H1 (cell line): Measurements from ENCODE around the gene ERGIC3. TPM values are rescaled to one million over a fixed set of nuclear protein-coding genes. Genes with fewer than 3 reads are reported as not detected.

Source experiments
- CTCF ChIA-PET: fragments of 300-600 bp; sonication (Branson Sonifier 250); formaldehyde crosslinking; loops from one replicate; lab custom pipeline; 2021; ENCODE audit not compliant: partially characterized antibody; lab: Charles Lee
- POLR2A ChIA-PET: fragments of 300-600 bp; sonication (Branson Sonifier 250); formaldehyde crosslinking; loops from one replicate; lab custom pipeline; 2021; ENCODE audit warnings: inconsistent platforms; ENCODE audit not compliant: partially characterized antibody; lab: Charles Lee
- DNase-seq, 2 experiments: peaks; one replicate each; pipeline versions ENCODE4 v3.0.0 to v3.0.0-alpha.2; 2010 to 2022; ENCODE audit warnings: low spot score in 2 of 2, low read depth in 1 of 2, mixed read lengths in 1 of 2
- FAIRE-seq: peaks from 2 replicates; lab custom pipeline; 2011; peaks lifted over from hg19 to GRCh38; lab: Jason Lieb, UNC
- H2AFZ ChIP-seq: 2 replicates; pipeline ENCODE4 v1.8.1; 2012; ENCODE audit warnings: low read length, inconsistent platforms
- H2AK5ac ChIP-seq: 2 replicates; pipeline ENCODE4 v1.6.1; 2013; ENCODE audit warnings: low read depth, low read length
- H2BK120ac ChIP-seq: replicated peaks from 2 replicates; pipeline ENCODE3; 2013; ENCODE audit warnings: low read depth, low read length, inconsistent platforms
- H2BK12ac ChIP-seq: 2 replicates; pipeline ENCODE4 v1.6.1; 2013; ENCODE audit warnings: low read depth, low read length
- H2BK15ac ChIP-seq: 2 replicates; pipeline ENCODE4 v1.6.1; 2013; ENCODE audit warnings: low read length
- H2BK20ac ChIP-seq: 2 replicates; pipeline ENCODE4 v1.6.1; 2013; ENCODE audit warnings: low read length
- H2BK5ac ChIP-seq: 2 replicates; pipeline ENCODE4 v1.6.1; 2013; ENCODE audit warnings: low read depth, low read length
- H3K14ac ChIP-seq: 2 replicates; pipeline ENCODE4 v1.6.1; 2013; ENCODE audit warnings: inconsistent platforms; ENCODE audit not compliant: insufficient read length
- H3K18ac ChIP-seq: 2 replicates; pipeline ENCODE4 v1.6.1; 2013; ENCODE audit warnings: low read length; ENCODE audit errors: extremely low read depth
- H3K23ac ChIP-seq: 2 replicates; pipeline ENCODE4 v1.6.1; 2013; ENCODE audit warnings: inconsistent platforms; ENCODE audit not compliant: insufficient read length
- H3K23me2 ChIP-seq: 2 replicates; pipeline ENCODE4 v1.6.1; 2013; ENCODE audit warnings: low read depth, low read length
- H3K27ac ChIP-seq: 2 replicates; pipeline ENCODE4 v1.6.1; 2011; ENCODE audit warnings: low read depth, low read length, inconsistent platforms
- H3K27me3 ChIP-seq, 4 experiments: replicated peaks in 1 of 4; 1 replicate in 1 of 4; 2 replicates in 3 of 4; pipeline versions ENCODE4 v1.6.1 to v1.8.1; 2011 to 2013; ENCODE audit warnings: low read length in 3 of 4, mild to moderate bottlenecking in 3 of 4, inconsistent platforms in 2 of 4, mixed read lengths in 2 of 4, moderate library complexity in 1 of 4; ENCODE audit not compliant: control insufficient read depth in 3 of 4, insufficient read depth in 3 of 4; ENCODE audit errors: extremely low read depth in 1 of 4
- H3K36me3 ChIP-seq, 4 experiments: 2 replicates each; pipeline versions ENCODE4 v1.6.1 to v1.8.1; 2011 to 2013; ENCODE audit warnings: mild to moderate bottlenecking in 4 of 4, low read length in 3 of 4, moderate library complexity in 2 of 4, control low read depth in 1 of 4, inconsistent platforms in 1 of 4; ENCODE audit not compliant: insufficient read depth in 4 of 4, control insufficient read depth in 2 of 4
- H3K4ac ChIP-seq: replicated peaks from 2 replicates; pipeline ENCODE3; 2013; ENCODE audit warnings: low read length, low read depth, mixed read lengths, inconsistent platforms; ENCODE audit not compliant: insufficient read length
- H3K4me1 ChIP-seq, 4 experiments: replicated peaks in 1 of 4; 1 replicate in 1 of 4; 2 replicates in 3 of 4; pipeline versions ENCODE4 v1.6.1 to v1.8.1; 2011 to 2013; ENCODE audit warnings: low read length in 3 of 4, inconsistent platforms in 2 of 4, mixed read lengths in 1 of 4; ENCODE audit not compliant: insufficient read depth in 4 of 4, control insufficient read depth in 3 of 4
- H3K4me2 ChIP-seq, 2 experiments: 2 replicates each; pipeline versions ENCODE4 v1.6.1 to v1.8.1; 2011 to 2013; ENCODE audit warnings: low read depth in 2 of 2, low read length in 2 of 2, control low read depth in 1 of 2, inconsistent platforms in 1 of 2, mild to moderate bottlenecking in 1 of 2; ENCODE audit not compliant: insufficient read depth in 1 of 2
- H3K4me3 ChIP-seq, 4 experiments: fragments of 200-600, 300-600 bp in 1 of 4; sonication (generic), shearing (Covaris generic), sonication (Bioruptor Twin) in 1 of 4; 2 replicates each; pipeline versions ENCODE4 v1.5.1 to v1.8.1; 2011 to 2016; ENCODE audit warnings: low read length in 4 of 4, low read depth in 3 of 4, control low read depth in 2 of 4, inconsistent platforms in 2 of 4, mild to moderate bottlenecking in 2 of 4, mixed read lengths in 1 of 4, moderate library complexity in 1 of 4; ENCODE audit not compliant: insufficient read depth in 2 of 4; ENCODE audit errors: extremely low read depth in 1 of 4
- H3K56ac ChIP-seq: replicated peaks from 2 replicates; pipeline ENCODE3; 2013; ENCODE audit warnings: low read depth, mild to moderate bottlenecking, mixed read lengths, low read length, inconsistent platforms; ENCODE audit not compliant: insufficient read length
- H3K79me1 ChIP-seq: 2 replicates; pipeline ENCODE4 v1.6.1; 2013; ENCODE audit warnings: low read depth, low read length, control low read depth
- H3K79me2 ChIP-seq, 2 experiments: 2 replicates each; pipeline versions ENCODE4 v1.6.1 to v1.8.1; 2012 to 2013; ENCODE audit warnings: low read length in 2 of 2, mild to moderate bottlenecking in 2 of 2, inconsistent platforms in 1 of 2; ENCODE audit not compliant: insufficient read depth in 2 of 2, control insufficient read depth in 1 of 2
- H3K9ac ChIP-seq, 4 experiments: replicated peaks in 1 of 4; 1 replicate in 1 of 4; 2 replicates in 3 of 4; pipeline versions ENCODE4 v1.6.1 to v1.8.1; 2011 to 2013; ENCODE audit warnings: low read depth in 3 of 4, low read length in 3 of 4, control low read depth in 2 of 4, mild to moderate bottlenecking in 2 of 4, moderate library complexity in 2 of 4, inconsistent platforms in 1 of 4; ENCODE audit errors: extremely low read depth in 1 of 4
- H3K9me3 ChIP-seq, 2 experiments: 2 replicates each; pipeline versions ENCODE4 v1.6.1 to v1.8.1; 2012 to 2013; ENCODE audit warnings: mild to moderate bottlenecking in 2 of 2, moderate library complexity in 2 of 2, control low read depth in 1 of 2, inconsistent platforms in 1 of 2, low read depth in 1 of 2, low read length in 1 of 2, mixed read lengths in 1 of 2; ENCODE audit not compliant: insufficient read depth in 2 of 2
- H4K20me1 ChIP-seq, 2 experiments: replicated peaks in 1 of 2; 2 replicates each; pipeline versions ENCODE3 to v1.8.1; 2011 to 2013; ENCODE audit warnings: inconsistent platforms in 2 of 2, low read length in 2 of 2, mild to moderate bottlenecking in 1 of 2; ENCODE audit not compliant: insufficient read depth in 2 of 2, control insufficient read depth in 1 of 2
- H4K5ac ChIP-seq: 2 replicates; pipeline ENCODE4 v1.6.1; 2013; ENCODE audit warnings: low read length, low read depth, mixed read lengths, inconsistent platforms; ENCODE audit not compliant: insufficient read length
- H4K8ac ChIP-seq: 2 replicates; pipeline ENCODE4 v1.8.0; 2013; ENCODE audit warnings: mild to moderate bottlenecking, moderate library complexity, low read length, inconsistent platforms; ENCODE audit not compliant: insufficient read depth; ENCODE audit errors: extremely low read depth
- H4K91ac ChIP-seq: replicated peaks from 2 replicates; pipeline ENCODE3; 2013; ENCODE audit warnings: low read length, mixed read lengths, inconsistent platforms; ENCODE audit not compliant: insufficient read length
- KDM1A ChIP-seq: fragments of 200-600, 300-600 bp; sonication (generic); IDR thresholded peaks from 2 replicates; pipeline ENCODE4 v1.7.1; 2016; ENCODE audit warnings: mild to moderate bottlenecking, low read length, borderline replicate concordance
- NANOG ChIP-seq: IDR thresholded peaks from 2 replicates; pipeline ENCODE4 v1.6.1; 2011; ENCODE audit warnings: low read length, low read depth, mild to moderate bottlenecking, inconsistent platforms; ENCODE audit not compliant: insufficient read depth, poor library complexity, severe bottlenecking
- RAD21 ChIP-seq, 2 experiments: IDR thresholded peaks in 1 of 2; conservative IDR thresholded peaks in 1 of 2; 2 replicates each; pipeline ENCODE4 v1.6.1; 2011; ENCODE audit warnings: low read depth in 2 of 2, low read length in 2 of 2, improper control_type of control experiment in 1 of 2, inconsistent platforms in 1 of 2, mild to moderate bottlenecking in 1 of 2, moderate library complexity in 1 of 2
- WGBS, 2 experiments: shearing (Covaris generic) in 1 of 2; methylation state at CpG; one replicate each; pipeline versions ENCODE4 v1.1.6 to v1.1.7; 2013 to 2015; ENCODE audit warnings: low lambda C conversion rate in 2 of 2, mixed read lengths in 2 of 2, inconsistent platforms in 1 of 2, low coverage in 1 of 2, missing lambda C conversion rate in 1 of 2; ENCODE audit not compliant: insufficient replicate concordance in 2 of 2, insufficient coverage in 1 of 2, insufficient read length in 1 of 2; ENCODE audit errors: extremely low coverage in 1 of 2, missing lambda C conversion rate in 1 of 2; 5-methylcytosine and 5-hydroxymethylcytosine counted together
- polyA plus RNA-seq, 7 experiments: library from polyadenylated mRNA; depleted of rRNA in 3 of 7; stranded (reverse) in 5 of 7; unstranded in 2 of 7; fragments of >200 nt in 5 of 7; fragments of 200-250 nt in 2 of 7; gene quantifications; 1 replicate in 5 of 7; 2 replicates in 1 of 7; 4 replicates in 1 of 7; pipeline versions ENCODE4 v1.2.1 to v1.2.3, GENCODE V29; 2011 to 2013; ENCODE audit warnings: missing spikeins in 2 of 7, mixed read lengths in 2 of 7
- total RNA-seq: library from RNA; stranded (reverse); fragmentation: NEBNext Ultra II Directional; extraction: Animal tissue kit (Norgen Biotek cat#: 25700); gene quantifications from 2 replicates; pipeline ENCODE4 v1.2.1, GENCODE V29; 2021

The ERGIC3 gene
- total and polyA plus RNA-seq, 2 of the 8 experiments (the other 6 are each of a cell fraction or from before 2014, with no cell fraction given): 178 to 341 TPM

DNA sequence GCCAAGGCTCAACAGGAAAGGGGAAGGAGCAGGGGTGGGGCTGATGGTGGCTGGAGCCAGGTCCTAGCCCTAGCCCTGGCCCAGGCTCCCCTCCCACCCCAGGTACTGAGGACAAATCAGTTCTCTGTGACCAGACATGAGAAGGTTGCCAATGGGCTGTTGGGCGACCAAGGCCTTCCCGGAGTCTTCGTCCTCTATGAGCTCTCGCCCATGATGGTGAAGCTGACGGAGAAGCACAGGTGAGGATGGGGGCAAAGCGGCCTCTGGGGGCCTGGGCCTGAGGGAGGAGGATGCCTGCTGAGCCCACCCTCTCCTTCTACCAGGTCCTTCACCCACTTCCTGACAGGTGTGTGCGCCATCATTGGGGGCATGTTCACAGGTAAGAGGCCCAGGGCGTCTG, 15.0 kb downstream of the ERGIC3 start:
- Histone ChIP-seq H3K27ac (no peak overlapping the region), H2AFZ (no peak overlapping the region), H3K27me3 (no peaks in the 10 kb centered on the region), H3K23me2 (0 out of 2 replicates have a peak, but pooled peaks cover 2% of the 10 kb centered on the region), H3K18ac (no peak overlapping the region), H2BK15ac (no peak overlapping the region), H3K36me3 (peaks cover 2 to 37% (median 8%) of the 10 kb centered on the region in 4 experiments; a peak in 6 of 8 replicates), H3K23ac (no peak overlapping the region), H3K56ac (no peak overlapping the region), H3K79me2 (no peaks in the 10 kb centered on the region), H3K4me2 (no peak overlapping the region), H4K8ac (no peak overlapping the region), H4K91ac (no peak overlapping the region), H2BK12ac (no peak overlapping the region), H3K79me1 (0 out of 2 replicates have a peak, but pooled peaks cover under 1% of the 10 kb centered on the region), H2BK20ac (no peak overlapping the region), H2BK120ac (no peak overlapping the region), H4K5ac (no peak overlapping the region), H3K14ac (no peak overlapping the region), H3K9me3 (no peaks in the 10 kb centered on the region), H4K20me1 (peaks cover 0 to 6% of the 10 kb centered on the region in 2 experiments), H3K4me3 (no peak overlapping the region), H2AK5ac (no peak overlapping the region), H3K9ac (no peak overlapping the region), H3K4ac (no peak overlapping the region), H3K4me1 (peaks cover 0 to 4% (median 2%) of the 10 kb centered on the region in 4 experiments; a peak in 4 of 7 replicates), H2BK5ac (no peak overlapping the region)
- FAIRE-seq: no peak
- DNase-seq: no peak
- TF ChIP-seq KDM1A: no peak
- no peak for TF ChIP-seq NANOG
- TF ChIP-seq RAD21 (IDR thresholded peaks at IDR 0.05 in 1 of 2, conservative IDR thresholded peaks at IDR 0.05 in 1 of 2; ENCODE audit: low read depth in 2 of 2, low read length in 2 of 2): no peak
- WGBS, 2 experiments: 96% methylated on average over 8 of the region's 8 CpGs; no CpG with 5 or more reads in 1 of the 2 experiments
- CTCF ChIA-PET: interaction anchor here (1.6 kb wide), 1 partner anchor 10 kb away, joined by 5 read pairs; no protein-coding TSS in a partner anchor
- POLR2A ChIA-PET: interaction anchor here (0.7 to 4.4 kb wide), 5 partner anchors 11 to 86 kb away, joined by 3 to 18 read pairs (median 3); no protein-coding TSS in a partner anchor
